Ovary (tissue), 10 donors: Measurements from ENCODE around the gene CPNE6. TPM values are rescaled to one million over a fixed set of nuclear protein-coding genes. Genes with fewer than 3 reads are reported as not detected.
"Not testable (repeated sequence)": the region's sequence is repeated elsewhere in the genome, so short reads cannot be mapped to it uniquely, and the experiment has no call there.

Experiments used
- DNase-seq, 5 donors: peaks; one replicate each; pipeline ENCODE4 v3.0.0-alpha.2; 2019 to 2020
- H3K27ac ChIP-seq, 2 donors: fragments of 200-600 bp; one replicate each; pipeline versions ENCODE4 v1.5.1 to v1.8.0; 2019 to 2022
- H3K27me3 ChIP-seq: fragments of 200-600 bp; one replicate; pipeline ENCODE4 v1.8.0; 2022
- H3K36me3 ChIP-seq: fragments of 200-600 bp; sonication (generic); one replicate; pipeline ENCODE4 v1.5.1; 2019
- H3K4me1 ChIP-seq: one replicate; pipeline ENCODE4 v1.8.1; 2013; ENCODE audit warnings: mild to moderate bottlenecking, moderate library complexity; ENCODE audit not compliant: insufficient read depth
- H3K4me3 ChIP-seq: fragments of 200-600 bp; sonication (generic); one replicate; pipeline ENCODE4 v1.5.1; 2017
- H3K9me3 ChIP-seq, 2 donors: fragments of 200-600 bp in 1 of 2; sonication (generic) in 1 of 2; one replicate each; pipeline versions ENCODE4 v1.5.1 to v1.8.1; 2013 to 2019; ENCODE audit warnings: mild to moderate bottlenecking in 1 of 2, moderate library complexity in 1 of 2
- CTCF ChIP-seq, 3 donors: fragments of 450-650 bp in 2 of 3; fragments of 200-600 bp in 1 of 3; IDR thresholded peaks; one replicate each; pipeline versions ENCODE4 v1.5.1 to v1.8.0; 2016 to 2022; ENCODE audit warnings: antibody characterized with exemption in 3 of 3, mild to moderate bottlenecking in 1 of 3
- POLR2A ChIP-seq: fragments of 450-650 bp; IDR thresholded peaks from one replicate; pipeline ENCODE4 v1.6.1; 2017; ENCODE audit warnings: antibody characterized with exemption, mild to moderate bottlenecking, moderate library complexity
- WGBS, 3 donors: extraction: QIAGEN DNeasy Blood & Tissue Kit in 1 of 3; methylation state at CpG; one replicate each; pipeline versions ENCODE4 v1.1.5 to v1.1.7; 2013 to 2017; 5-methylcytosine and 5-hydroxymethylcytosine counted together
- intact Hi-C, 4 donors: fragments of 100-400 bp; cut with DNase I; formaldehyde crosslinking; loops; one replicate each; pipeline versions ENCODE4 v1.11.0 to v1.15.1; 2022 to 2023
- long read RNA-seq, 3 donors: library from polyadenylated mRNA in 2 of 3; unstranded in 2 of 3; transcript quantifications; one replicate each; pipeline ENCODE4 v2.0.0 and lab custom pipeline, GENCODE V29; 2021 to 2026
- polyA plus RNA-seq, 2 donors: library from polyadenylated mRNA; stranded (reverse); fragments of 200-250 nt in 1 of 2; fragments of 350-450 nt in 1 of 2; fragmentation: Illumina TruSeq in 1 of 2; extraction: RNeasy Lipid Tissue Mini Kit (QIAGEN cat#74804) in 1 of 2; gene quantifications; one replicate each; pipeline ENCODE4 v1.2.3, GENCODE V29; 2013 to 2014
- total RNA-seq, 7 donors: library from RNA; depleted of rRNA in 2 of 7; stranded (reverse); fragments of >200 nt in 2 of 7; fragmentation: NEBNext Ultra II Directional in 3 of 7; extraction: Animal tissue kit (Norgen Biotek cat#: 25700) in 3 of 7; gene quantifications; one replicate each; pipeline versions ENCODE4 v1.1.0 to v1.2.4, GENCODE V29; 2016 to 2023
- donor health status: DM: no; HTN: no; CAD: no; lungs with moderate emphysema.
- donor health status: DM: no; HTN: no; CAD: no.
- donor health status: Bipolar disorder and iron deficiency.
- donor health status: DM: yes; HTN: yes; CAD: no.
- donor health status: DM: no; HTN: no; CAD: no.
- donor health status: DM: yes; HTN: yes; CAD: no.

The CPNE6 gene
- total RNA-seq, result under 1 TPM in 1 of 7 donors, not detected in 6; 0.71 TPM
- under 1 TPM; 0.08 to 0.55 TPM for polyA plus RNA-seq
- long read RNA-seq, donor 1, result 0 reads
- long read RNA-seq, donor 2, result 0 reads
- long read RNA-seq, donor 3, result 0 reads

DNA sequence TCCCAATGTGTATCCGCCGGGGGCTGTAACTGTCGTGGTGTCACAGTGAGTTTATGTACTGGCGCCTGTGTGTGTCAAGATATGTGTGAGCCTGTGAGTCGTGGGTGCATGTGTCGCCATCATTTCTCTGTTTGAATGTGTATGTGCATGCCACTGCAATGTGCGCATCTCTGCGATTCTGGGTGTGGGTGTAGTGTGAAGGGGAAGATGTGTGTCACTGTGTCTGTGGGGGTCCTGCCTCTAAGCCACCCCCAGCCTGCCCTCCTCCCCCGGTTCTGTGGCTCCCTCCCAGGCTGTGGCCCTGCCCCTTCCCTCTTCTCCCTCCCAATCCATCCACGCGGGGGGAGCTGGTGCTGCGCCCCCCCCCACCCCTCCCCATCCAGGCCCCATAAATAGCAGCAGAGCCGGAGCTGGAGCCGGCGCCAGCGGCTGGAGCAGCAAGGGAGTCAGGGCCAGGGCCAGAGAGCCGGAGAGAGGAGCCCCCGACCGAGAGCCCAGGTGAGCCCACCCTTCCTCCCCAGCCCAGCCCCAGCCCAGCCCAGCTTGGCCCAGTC lies at the start of gene CPNE6:
TSS of gene CPNE6 (plus strand) at position 419 of the 554 bp plus-strand sequence. CDS start 1,375 bp downstream, outside the sequence.
- DNase-seq, result peak in 1 of 5 donors; percentile 7

DNA sequence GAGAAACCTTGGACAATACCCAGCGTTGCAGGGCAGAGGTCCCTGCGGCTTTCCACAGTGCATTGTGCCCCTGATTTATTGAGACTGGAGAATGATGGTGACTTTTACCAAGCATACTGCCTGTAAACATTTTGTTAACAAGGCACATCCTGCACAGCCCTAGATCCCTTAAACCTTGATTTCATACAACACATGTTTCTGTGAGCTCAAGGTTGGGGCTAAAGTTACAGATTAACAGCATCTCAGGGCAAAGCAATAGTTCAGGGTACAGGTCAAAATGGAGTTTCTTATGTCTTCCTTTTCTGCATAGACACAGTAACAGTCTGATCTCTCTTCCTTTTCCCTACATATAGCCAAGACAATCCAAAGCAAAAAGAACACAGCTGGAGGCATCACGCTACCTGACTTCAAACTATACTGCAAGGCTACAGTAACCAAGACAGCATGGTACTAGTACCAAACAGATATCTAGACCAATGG lies 46.4 kb upstream of the CPNE6 start:
- intact Hi-C loops, H3K27ac ChIP-seq, H3K9me3 ChIP-seq, H3K4me1 ChIP-seq, H3K27me3 ChIP-seq, DNase-seq, H3K36me3 ChIP-seq, H3K4me3 ChIP-seq: not testable (repeated sequence)
- 92 to 100% (median 95%) methylated on average over 3 of the region's 3 CpGs for WGBS, 3 donors

More for the DNA sequence above, at the start of gene CPNE6:
- 33 to 39% (median 37%) methylated on average over 16 to 19 of the region's 19 CpGs for WGBS, 3 donors
- Histone ChIP-seq H3K27ac (no peak within 1 kb of the TSS), H3K4me1 (no peaks in the 10 kb centered on the region), H3K9me3 (no peaks in the 10 kb centered on the region), H3K27me3 (no peaks in the 10 kb centered on the region), H3K36me3 (no peaks in the 10 kb centered on the region), H3K4me3 (no peak within 1 kb of the TSS)
- intact Hi-C loops, result no loop called here
- TF ChIP-seq POLR2A, result no peak

DNA sequence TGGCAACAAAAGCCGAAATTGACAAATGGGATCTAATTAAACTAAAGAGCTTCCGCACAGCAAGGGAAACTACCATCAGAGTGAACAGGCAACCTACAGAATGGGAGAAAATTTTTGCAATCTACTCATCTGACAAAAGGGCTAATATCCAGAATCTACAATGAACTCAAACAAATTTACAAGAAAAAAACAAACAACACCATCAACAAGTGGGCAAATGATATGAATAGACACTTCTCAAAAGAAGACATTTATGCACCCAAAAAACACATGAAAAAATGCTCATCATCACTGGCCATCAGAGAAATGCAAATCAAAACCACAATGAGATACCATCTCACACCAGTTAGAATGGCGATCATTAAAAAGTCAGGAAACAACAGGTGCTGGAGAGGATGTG lies 41.7 kb upstream of the CPNE6 start:
- intact Hi-C loops, H3K4me3 ChIP-seq: not testable (repeated sequence)

DNA sequence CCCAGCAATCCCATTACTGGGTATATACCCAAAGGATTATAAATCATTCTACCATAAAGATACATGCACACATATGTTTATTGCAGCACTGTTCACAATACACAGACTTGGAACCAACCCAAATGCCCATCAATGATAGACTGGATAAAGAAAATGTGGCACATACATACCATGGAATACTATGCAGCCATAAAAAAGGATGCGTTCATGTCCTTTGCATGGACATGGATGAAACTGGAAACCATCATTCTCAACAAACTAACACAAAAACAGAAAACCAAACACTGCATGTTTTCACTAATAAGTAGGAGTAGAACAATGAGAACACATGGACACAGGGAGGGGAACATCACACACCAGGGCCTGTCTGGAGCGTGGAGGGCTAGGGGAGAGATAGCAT lies 40.0 kb upstream of the CPNE6 start:
- 88 to 91% (median 90%) methylated on average over 2 of the region's 2 CpGs for WGBS, 3 donors
- H3K9me3 ChIP-seq, DNase-seq, H3K27ac ChIP-seq, H3K4me1 ChIP-seq, H3K4me3 ChIP-seq, intact Hi-C loops, H3K27me3 ChIP-seq, H3K36me3 ChIP-seq: not testable (repeated sequence)

More for the DNA sequence above, 41.7 kb upstream of the CPNE6 start:
- not testable (repeated sequence) for H3K27ac ChIP-seq, DNase-seq, H3K9me3 ChIP-seq, H3K4me1 ChIP-seq, H3K36me3 ChIP-seq, H3K27me3 ChIP-seq
- WGBS, 3 donors, result 88 to 97% (median 90%) methylated on average over 2 to 3 of the region's 3 CpGs

- Histone ChIP-seq H3K36me3 (no peaks in the 10 kb centered on the region), H3K4me1 (no peaks in the 10 kb centered on the region), H3K27me3 (no peaks in the 10 kb centered on the region), H3K27ac (no peak overlapping the region), H3K4me3 (no peak overlapping the region), H3K9me3 (no peaks in the 10 kb centered on the region)
- 68 to 72% (median 68%) methylated on average over 2 of the region's 2 CpGs for WGBS, 3 donors
- TF ChIP-seq POLR2A (no peak), CTCF (IDR thresholded peaks at IDR 0.05) (no peak)
- intact Hi-C loops, result no loop called here
- DNase-seq, result peak in 1 of 5 donors; percentile 19
Measured at GRCh38 chr14:24032727-24033418, 38.5 kb upstream of the CPNE6 start.

DNA sequence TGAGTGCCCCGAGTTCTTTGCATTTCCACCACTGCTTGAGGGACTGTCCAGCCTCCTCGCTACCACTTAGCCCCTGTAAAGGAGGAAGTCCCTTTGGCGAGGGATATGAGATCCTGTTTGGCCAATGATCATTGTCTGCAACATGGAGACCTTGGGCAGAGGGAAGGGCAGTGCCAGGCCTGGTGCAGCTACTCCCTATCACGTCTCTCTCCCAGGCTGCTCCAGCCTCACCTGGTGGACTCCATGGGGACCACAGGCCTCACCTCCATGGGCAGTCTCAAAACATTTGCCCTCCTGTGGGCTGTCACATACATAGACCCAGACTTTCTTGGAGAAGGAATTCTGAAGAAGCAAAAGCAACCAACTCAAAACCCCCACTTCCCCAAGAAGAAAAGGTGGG lies 35.6 kb upstream of the CPNE6 start:
- peak overlapping the region; percentile 56 for H3K4me3 ChIP-seq
- intact Hi-C loops, result not testable (repeated sequence)
- 63 to 73% (median 71%) methylated on average over 3 to 4 of the region's 4 CpGs for WGBS, 3 donors

More for the DNA sequence above, 35.6 kb upstream of the CPNE6 start:
- H3K9me3 ChIP-seq, H3K4me1 ChIP-seq, H3K36me3 ChIP-seq, DNase-seq, H3K27me3 ChIP-seq: not testable (repeated sequence)
- peak overlapping the region in 1 of 2 donors; percentile 85 for H3K27ac ChIP-seq
